Fibroblast of lung (primary cell): ENCODE results near the gene C1orf116. TPM values are rescaled to one million over a fixed set of nuclear protein-coding genes. Genes with fewer than 3 reads are reported as not detected.

Experiments
- DNase-seq, 2 donors: peaks; one replicate each; pipeline versions ENCODE4 v3.0.0 to v3.0.0-alpha.2; 2010; ENCODE audit warnings: low read depth in 2 of 2
- H2AFZ ChIP-seq: 2 replicates; pipeline ENCODE4 v1.5.1; 2012; ENCODE audit warnings: low read length, control low read depth, inconsistent platforms
- H3K27ac ChIP-seq: 2 replicates; pipeline ENCODE4 v1.5.1; 2011; ENCODE audit warnings: low read length, control low read depth; ENCODE audit not compliant: insufficient read depth
- H3K27me3 ChIP-seq: 2 replicates; pipeline ENCODE4 v1.5.1; 2011; ENCODE audit warnings: mild to moderate bottlenecking, low read length; ENCODE audit not compliant: control insufficient read depth, insufficient read depth
- H3K36me3 ChIP-seq: 2 replicates; pipeline ENCODE4 v1.5.1; 2011; ENCODE audit warnings: low read length; ENCODE audit not compliant: control insufficient read depth, insufficient read depth
- H3K4me1 ChIP-seq: 2 replicates; pipeline ENCODE4 v1.5.1; 2011; ENCODE audit warnings: low read length; ENCODE audit not compliant: control insufficient read depth, insufficient read depth; ENCODE audit errors: extremely low read depth
- H3K4me2 ChIP-seq: 2 replicates; pipeline ENCODE4 v1.5.1; 2011; ENCODE audit warnings: low read length, control low read depth; ENCODE audit not compliant: insufficient read depth; ENCODE audit errors: extremely low read depth
- H3K4me3 ChIP-seq, 4 experiments: fragments of 200-600 bp in 1 of 4; sonication (generic) in 1 of 4; replicated peaks in 1 of 4; 2 replicates each; pipeline ENCODE4 v1.5.1; 2011 to 2016; ENCODE audit warnings: low read length in 4 of 4, low read depth in 3 of 4, mild to moderate bottlenecking in 3 of 4, control low read depth in 2 of 4, inconsistent platforms in 1 of 4, mixed read lengths in 1 of 4; ENCODE audit not compliant: insufficient read depth in 1 of 4; ENCODE audit errors: control extremely low read depth in 1 of 4
- H3K79me2 ChIP-seq: 2 replicates; pipeline ENCODE4 v1.5.1; 2012; ENCODE audit warnings: mild to moderate bottlenecking, low read length, inconsistent platforms; ENCODE audit not compliant: control insufficient read depth, insufficient read depth
- H3K9ac ChIP-seq: 2 replicates; pipeline ENCODE4 v1.5.1; 2011; ENCODE audit warnings: mild to moderate bottlenecking, low read length, control low read depth; ENCODE audit not compliant: insufficient read depth
- H3K9me3 ChIP-seq: 2 replicates; pipeline ENCODE4 v1.5.1; 2012; ENCODE audit warnings: low read depth, low read length; ENCODE audit not compliant: control insufficient read depth, insufficient read depth
- H4K20me1 ChIP-seq: 2 replicates; pipeline ENCODE4 v1.5.1; 2011; ENCODE audit warnings: low read length; ENCODE audit not compliant: control insufficient read depth, insufficient read depth; ENCODE audit errors: extremely low read depth
- CTCF ChIP-seq, 2 donors: IDR thresholded peaks in 1 of 2; conservative IDR thresholded peaks in 1 of 2; 1 replicate in 1 of 2; 2 replicates in 1 of 2; pipeline ENCODE4 v1.5.1; 2011 to 2012; ENCODE audit warnings: low read length in 2 of 2, control low read depth in 1 of 2, inconsistent platforms in 1 of 2, low read depth in 1 of 2, mild to moderate bottlenecking in 1 of 2
- EZH2 ChIP-seq: IDR thresholded peaks from 2 replicates; pipeline ENCODE4 v1.5.1; 2012; ENCODE audit warnings: low read length, control low read depth, mild to moderate bottlenecking; ENCODE audit errors: missing control alignments
- polyA plus RNA-seq, 2 donors: library from polyadenylated mRNA; depleted of rRNA in 1 of 2; stranded (reverse) in 1 of 2; unstranded in 1 of 2; fragments of >200 nt; gene quantifications; 2 replicates each; pipeline ENCODE4 v1.2.1, GENCODE V29; 2011 to 2012; ENCODE audit warnings: missing spikeins in 1 of 2
- total RNA-seq: library from RNA; depleted of rRNA; stranded (reverse); fragments of >200 nt; gene quantifications from 2 replicates; pipeline ENCODE4 v1.2.1, GENCODE V29; 2014

Gene C1orf116
- total and polyA plus RNA-seq, 2 donors (not counting 1 experiment from before 2014, with no cell fraction given) = 0.06 TPM; not detected in 1

GRCh38 chr1:207020065-207020708 is 12.4 kb downstream of the C1orf116 start:
- no peaks in the 10 kb centered on the region for H3K79me2 ChIP-seq
- H3K4me2 ChIP-seq = no peak overlapping the region
- H3K4me3 ChIP-seq = no peak overlapping the region
- no peak for DNase-seq
- no peaks in the 10 kb centered on the region for H4K20me1 ChIP-seq
- H2AFZ ChIP-seq = no peak overlapping the region
- H3K36me3 ChIP-seq = no peaks in the 10 kb centered on the region
- H3K9me3 ChIP-seq = no peaks in the 10 kb centered on the region
- peaks cover 2% of the 10 kb centered on the region for H3K4me1 ChIP-seq
- no peak for TF ChIP-seq CTCF (conservative IDR thresholded peaks at IDR 0.05 in 1 of 2, IDR thresholded peaks at IDR 0.05 in 1 of 2; ENCODE audit: low read depth in 1 of 2, low read length in 2 of 2)
- TF ChIP-seq EZH2 = no peak
- H3K27ac ChIP-seq = no peak overlapping the region
- H3K9ac ChIP-seq = no peak overlapping the region
- no peaks in the 10 kb centered on the region for H3K27me3 ChIP-seq

- Histone ChIP-seq H3K9ac (no peak overlapping the region), H3K4me1 (no peaks in the 10 kb centered on the region), H3K27ac (no peak overlapping the region), H2AFZ (no peak overlapping the region), H3K9me3 (no peaks in the 10 kb centered on the region), H4K20me1 (no peaks in the 10 kb centered on the region), H3K4me3 (no peak overlapping the region), H3K4me2 (no peak overlapping the region), H3K36me3 (no peaks in the 10 kb centered on the region), H3K79me2 (no peaks in the 10 kb centered on the region), H3K27me3 (no peaks in the 10 kb centered on the region)
- DNase-seq = no peak
- TF ChIP-seq CTCF (conservative IDR thresholded peaks at IDR 0.05 in 1 of 2, IDR thresholded peaks at IDR 0.05 in 1 of 2; ENCODE audit: low read depth in 1 of 2, low read length in 2 of 2) (no peak), EZH2 (no peak)
Observed at GRCh38 chr1:207019661-207020060, 12.9 kb downstream of the C1orf116 start.

GRCh38 chr1:207019161-207019560 is 13.4 kb downstream of the C1orf116 start:
- Histone ChIP-seq H3K9me3 (no peaks in the 10 kb centered on the region), H3K79me2 (no peaks in the 10 kb centered on the region), H4K20me1 (no peaks in the 10 kb centered on the region), H2AFZ (no peak overlapping the region), H3K4me1 (no peaks in the 10 kb centered on the region), H3K27me3 (no peaks in the 10 kb centered on the region), H3K9ac (no peak overlapping the region), H3K4me2 (no peak overlapping the region), H3K4me3 (no peak overlapping the region), H3K36me3 (no peaks in the 10 kb centered on the region), H3K27ac (no peak overlapping the region)
- no peak for DNase-seq
- TF ChIP-seq EZH2 (no peak), CTCF (conservative IDR thresholded peaks at IDR 0.05 in 1 of 2, IDR thresholded peaks at IDR 0.05 in 1 of 2; ENCODE audit: low read depth in 1 of 2, low read length in 2 of 2) (no peak)
